HG02763 (cell line): Measurements from ENCODE around the gene CCL25.
"Not testable (repeated sequence)": the region's sequence is repeated elsewhere in the genome, so short reads cannot be mapped to it uniquely, and the experiment has no call there.

Source experiments
- ATAC-seq: cut with Tn5 transposase; IDR thresholded peaks from one replicate; pipeline ENCODE4 v1.9.1; 2021; ENCODE audit warnings: mild to moderate bottlenecking, moderate library complexity; ENCODE audit not compliant: unreplicated experiment

The CCL25 gene

GRCh38 chr19:8052464-8052859 lies at the start of gene CCL25:
TSS of gene CCL25 (plus strand) at chr19:8052760. CDS start at chr19:8053050, 290 bp downstream.
- ATAC-seq = no peak

- ATAC-seq = no peak
Measured at GRCh38 chr19:8004001-8004400, 48.6 kb upstream of the CCL25 start.

- peak; percentile 29 for ATAC-seq
Measured at GRCh38 chr19:8004723-8005513, 47.6 kb upstream of the CCL25 start.

- peak; percentile 73 for ATAC-seq
Measured at GRCh38 chr19:8005534-8006256, 46.9 kb upstream of the CCL25 start, which contains the start of gene ELAVL1. TSS of gene ELAVL1 (minus strand) at chr19:8005641. CDS start at chr19:7991815, 13,826 bp downstream.

GRCh38 chr19:8017808-8018207 lies 34.8 kb upstream of the CCL25 start:
- ATAC-seq = no peak

GRCh38 chr19:8020681-8021080 lies 31.9 kb upstream of the CCL25 start:
- ATAC-seq = no peak

GRCh38 chr19:8021374-8021773 lies 31.2 kb upstream of the CCL25 start:
- no peak for ATAC-seq

- ATAC-seq = no peak
Measured at GRCh38 chr19:8022275-8022674, 30.3 kb upstream of the CCL25 start.

GRCh38 chr19:8023371-8023770 lies 29.2 kb upstream of the CCL25 start:
- no peak for ATAC-seq

- ATAC-seq = not testable (repeated sequence)
Measured at GRCh38 chr19:8024256-8024655, 28.3 kb upstream of the CCL25 start.

- no peak for ATAC-seq
Measured at GRCh38 chr19:8025316-8025715, 27.2 kb upstream of the CCL25 start.

GRCh38 chr19:8028951-8029491 lies 23.5 kb upstream of the CCL25 start:
- no peak for ATAC-seq

- no peak for ATAC-seq
Measured at GRCh38 chr19:8030960-8031359, 21.6 kb upstream of the CCL25 start.

- ATAC-seq = not testable (repeated sequence)
Measured at GRCh38 chr19:8033287-8034177, 19.0 kb upstream of the CCL25 start.

GRCh38 chr19:8034178-8034525 lies 18.4 kb upstream of the CCL25 start:
- ATAC-seq = no peak

- ATAC-seq = no peak
Measured at GRCh38 chr19:8036434-8037099, 16.0 kb upstream of the CCL25 start.

- no peak for ATAC-seq
Measured at GRCh38 chr19:8038815-8039214, 13.7 kb upstream of the CCL25 start.

GRCh38 chr19:8039231-8039630 lies 13.3 kb upstream of the CCL25 start:
- ATAC-seq = no peak

GRCh38 chr19:8041531-8041931 lies 11.0 kb upstream of the CCL25 start:
- ATAC-seq = no peak

- ATAC-seq = no peak
Measured at GRCh38 chr19:8042900-8043299, 9.7 kb upstream of the CCL25 start.
